Fibroblast of the aortic adventitia (primary cell): ENCODE measurements around the gene C20orf141. TPM values are rescaled to one million over a fixed set of nuclear protein-coding genes. Genes with fewer than 3 reads are reported as not detected.

Source experiments
- DNase-seq: peaks from one replicate; pipeline ENCODE4 v3.0.0-alpha.2; 2010; ENCODE audit warnings: low read depth
- H3K4me3 ChIP-seq: 2 replicates; pipeline ENCODE4 v1.5.1; 2011; ENCODE audit warnings: low read depth, mild to moderate bottlenecking, control low read depth, low read length, moderate library complexity
- CTCF ChIP-seq: IDR thresholded peaks from 2 replicates; pipeline ENCODE4 v1.5.1; 2011; ENCODE audit warnings: mild to moderate bottlenecking, low read length, control low read depth, inconsistent platforms; ENCODE audit not compliant: insufficient read depth
- total RNA-seq: library from RNA; depleted of rRNA; stranded (reverse); fragments of >200 nt; gene quantifications from 2 replicates; pipeline ENCODE4 v1.2.3, GENCODE V29; 2012; ENCODE audit warnings: low replicate concordance

The C20orf141 gene
- total RNA-seq, 1 donor = not detected

GRCh38 chr20:2799688-2800520, 14.9 kb upstream of the C20orf141 start:
- DNase-seq = peak; percentile 41
- TF ChIP-seq CTCF = no peak

GRCh38 chr20:2800521-2801285, 14.1 kb upstream of the C20orf141 start, which contains the start of gene CPXM1:
CPXM1 (minus strand) TSS chr20:2800627; CDS start chr20:2800572, 55 bp downstream.
- peak within 1 kb of the TSS; percentile 51 for H3K4me3 ChIP-seq
- DNase-seq = no peak
- no peak for TF ChIP-seq CTCF

More at GRCh38 chr20:2799688-2800520, 14.9 kb upstream of the C20orf141 start:
- H3K4me3 ChIP-seq = peak overlapping the region; percentile 51

GRCh38 chr20:2801286-2801728, 13.5 kb upstream of the C20orf141 start:
- TF ChIP-seq CTCF = no peak
- no peak for DNase-seq
- H3K4me3 ChIP-seq = no peak overlapping the region

GRCh38 chr20:2804041-2804828, 10.6 kb upstream of the C20orf141 start:
- no peak overlapping the region for H3K4me3 ChIP-seq
- no peak for DNase-seq
- no peak for TF ChIP-seq CTCF

GRCh38 chr20:2804852-2805688, 9.7 kb upstream of the C20orf141 start:
- H3K4me3 ChIP-seq = no peak overlapping the region
- no peak for TF ChIP-seq CTCF
- peak; percentile 19 for DNase-seq
